Neural cell (in vitro differentiated cells): ENCODE measurements around the gene ATAD1. TPM values are rescaled to one million over a fixed set of nuclear protein-coding genes. Genes with fewer than 3 reads are reported as not detected.
"Not testable (repeated sequence)": the region's sequence is repeated elsewhere in the genome, so short reads cannot be mapped to it uniquely, and the experiment has no call there.

Experiments
- H2AFZ ChIP-seq: fragments of 200-600, 300-800 bp; sonication (generic), shearing (Covaris generic); 2 replicates; pipeline ENCODE4 v1.6.0; 2014; ENCODE audit warnings: low read depth, mild to moderate bottlenecking, antibody characterized with exemption, low read length, moderate library complexity
- H3F3A ChIP-seq: fragments of 200-600 bp; shearing (Covaris generic); 2 replicates; pipeline ENCODE4 v1.6.1; 2016; ENCODE audit warnings: mild to moderate bottlenecking, moderate library complexity, mixed read lengths, antibody characterized with exemption, low read length; ENCODE audit not compliant: insufficient read depth, poor library complexity, severe bottlenecking
- H3K27ac ChIP-seq: fragments of 200-600, 300-800 bp; sonication (generic), shearing (Covaris generic); 2 replicates; pipeline ENCODE4 v1.5.1; 2014; ENCODE audit warnings: mild to moderate bottlenecking, low read length, moderate library complexity
- H3K27me3 ChIP-seq: fragments of 300-800, 200-600 bp; sonication (generic), shearing (Covaris generic); 2 replicates; pipeline ENCODE4 v1.6.0; 2014; ENCODE audit warnings: mild to moderate bottlenecking, low read depth, low read length, moderate library complexity; ENCODE audit not compliant: insufficient read depth
- H3K36me3 ChIP-seq: fragments of 300-800, 200-600 bp; sonication (generic), shearing (Covaris generic); 2 replicates; pipeline ENCODE4 v1.5.1; 2014; ENCODE audit warnings: mild to moderate bottlenecking, antibody characterized with exemption, low read length, moderate library complexity; ENCODE audit not compliant: insufficient read depth
- H3K4me2 ChIP-seq: fragments of 300-800, 200-600 bp; sonication (generic), shearing (Covaris generic); 2 replicates; pipeline ENCODE4 v1.6.0; 2014; ENCODE audit warnings: mild to moderate bottlenecking, low read length
- H3K4me3 ChIP-seq: fragments of 300-800, 200-600 bp; sonication (generic), shearing (Covaris generic); 2 replicates; pipeline ENCODE4 v1.5.1; 2014; ENCODE audit warnings: mild to moderate bottlenecking, low read length, moderate library complexity
- H3K79me2 ChIP-seq: fragments of 200-600 bp; shearing (Covaris generic); replicated peaks from 2 replicates; pipeline ENCODE4 v1.6.0; 2014; ENCODE audit warnings: mild to moderate bottlenecking, low read length, moderate library complexity; ENCODE audit not compliant: insufficient read depth
- H3K9ac ChIP-seq: fragments of 300-800, 200-600 bp; sonication (generic), shearing (Covaris generic); 2 replicates; pipeline ENCODE4 v1.6.1; 2016; ENCODE audit warnings: mild to moderate bottlenecking, low read length, mixed read lengths
- H3K9me2 ChIP-seq: fragments of 200-600 bp; shearing (Covaris generic); 2 replicates; pipeline ENCODE4 v1.6.1; 2016; ENCODE audit warnings: mild to moderate bottlenecking, low read length, mixed read lengths; ENCODE audit not compliant: insufficient read depth
- H3K9me3 ChIP-seq: fragments of 200-600, 300-800 bp; sonication (generic), shearing (Covaris generic); 2 replicates; pipeline ENCODE4 v1.6.1; 2016; ENCODE audit warnings: mild to moderate bottlenecking, mixed run types, low read length, moderate library complexity, mixed read lengths
- H4K20me1 ChIP-seq: fragments of 200-600 bp; shearing (Covaris generic); 2 replicates; pipeline ENCODE4 v1.6.1; 2016; ENCODE audit warnings: mild to moderate bottlenecking, mixed run types; ENCODE audit not compliant: insufficient read depth
- CTCF ChIP-seq: fragments of 450-650 bp; IDR thresholded peaks from 2 replicates; pipeline ENCODE4 v1.5.1; 2014; ENCODE audit warnings: antibody characterized with exemption, mild to moderate bottlenecking, moderate library complexity; ENCODE audit not compliant: poor library complexity, severe bottlenecking
- EP300 ChIP-seq: fragments of 450-650 bp; conservative IDR thresholded peaks from 2 replicates; pipeline ENCODE4 v1.6.1; 2014; ENCODE audit warnings: antibody characterized with exemption, mild to moderate bottlenecking, moderate library complexity; ENCODE audit not compliant: poor library complexity, severe bottlenecking
- EZH2 ChIP-seq: fragments of 200-600, 300-800 bp; shearing (Covaris generic), sonication (generic); IDR thresholded peaks from 2 replicates; pipeline ENCODE4 v1.6.1; 2014; ENCODE audit warnings: antibody characterized with exemption, low read length, borderline replicate concordance, mild to moderate bottlenecking; ENCODE audit not compliant: insufficient read depth, poor library complexity, severe bottlenecking
- MXI1 ChIP-seq: fragments of 450-650 bp; conservative IDR thresholded peaks from 2 replicates; pipeline ENCODE4 v1.6.1; 2014; ENCODE audit warnings: antibody characterized with exemption, mild to moderate bottlenecking; ENCODE audit not compliant: poor library complexity, severe bottlenecking
- POLR2AphosphoS5 ChIP-seq: IDR thresholded peaks from 2 replicates; pipeline ENCODE4 v1.6.1; 2012
- RAD21 ChIP-seq: fragments of 450-650 bp; conservative IDR thresholded peaks from 2 replicates; pipeline ENCODE4 v1.6.1; 2014; ENCODE audit warnings: antibody characterized with exemption, mild to moderate bottlenecking, moderate library complexity
- SMC3 ChIP-seq: fragments of 450-650 bp; conservative IDR thresholded peaks from 2 replicates; pipeline ENCODE4 v1.6.1; 2014; ENCODE audit warnings: antibody characterized with exemption, mild to moderate bottlenecking, moderate library complexity; ENCODE audit not compliant: poor library complexity
- TAF1 ChIP-seq: IDR thresholded peaks from 2 replicates; pipeline ENCODE4 v1.6.1; 2012; ENCODE audit warnings: low read depth
- polyA plus RNA-seq: library from polyadenylated mRNA; depleted of rRNA; stranded (reverse); fragments of >200 nt; gene quantifications from 2 replicates; pipeline ENCODE4 v1.2.3, GENCODE V29; 2014
- TF ChIP-seq, protein P1 (sequence below): IDR thresholded peaks from 2 replicates; pipeline ENCODE4 v1.6.1; 2012; ENCODE audit warnings: borderline replicate concordance

The ATAD1 gene
- polyA plus RNA-seq, 1 donor from 2014 or later: 165 TPM

DNA sequence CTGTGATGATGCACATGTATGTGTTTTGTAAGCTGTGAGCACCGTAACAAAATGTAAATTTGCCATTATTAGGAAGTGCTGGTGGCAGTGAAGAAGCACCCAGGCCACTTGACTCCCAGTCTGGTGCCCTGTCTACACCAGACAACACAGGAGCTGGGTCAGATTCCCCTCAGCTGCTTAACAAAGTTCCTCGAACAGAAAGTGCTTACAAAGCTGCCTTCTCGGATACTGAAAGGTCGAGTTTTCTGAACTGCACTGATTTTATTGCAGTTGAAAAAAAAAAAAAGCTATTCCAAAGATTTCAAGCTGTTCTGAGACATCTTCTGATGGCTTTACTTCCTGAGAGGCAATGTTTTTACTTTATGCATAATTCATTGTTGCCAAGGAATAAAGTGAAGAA is 71.1 kb downstream of the ATAD1 start:
- no peak overlapping the region for H3K27ac ChIP-seq

DNA sequence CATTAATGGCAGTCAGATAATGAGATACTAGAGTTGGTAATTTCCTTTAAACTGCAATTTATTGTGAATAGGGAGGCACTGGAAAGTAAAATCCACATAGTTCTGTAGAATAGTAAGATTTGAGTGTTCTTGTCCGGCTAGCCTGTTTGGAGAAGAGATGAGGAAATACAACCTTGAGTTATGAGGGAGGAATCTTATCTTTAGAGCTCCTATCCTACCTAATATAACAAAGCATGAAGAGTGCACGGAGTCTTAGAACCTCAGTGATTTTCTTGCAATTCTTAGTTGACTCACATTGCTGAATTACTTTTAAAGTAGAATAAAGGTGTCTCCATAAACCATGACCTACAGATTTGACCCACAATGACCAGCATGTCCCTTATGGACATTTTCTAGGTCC is 73.4 kb downstream of the ATAD1 start:
- Histone ChIP-seq H3K9me3 (no peaks in the 10 kb centered on the region), H3K27me3 (no peaks in the 10 kb centered on the region), H2AFZ (no peak overlapping the region), H3K27ac (no peak overlapping the region), H3K79me2 (no peaks in the 10 kb centered on the region), H3K4me3 (no peak overlapping the region), H3K9me2 (no peaks in the 10 kb centered on the region), H3F3A (no peaks in the 10 kb centered on the region), H3K36me3 (no peaks in the 10 kb centered on the region), H4K20me1 (no peaks in the 10 kb centered on the region), H3K9ac (no peak overlapping the region), H3K4me2 (no peak overlapping the region)
- no peak for TF ChIP-seq TAF1
- no peak for TF ChIP-seq RAD21
- no peak for TF ChIP-seq EZH2
- TF ChIP-seq EP300: no peak
- TF ChIP-seq, protein P1, sequence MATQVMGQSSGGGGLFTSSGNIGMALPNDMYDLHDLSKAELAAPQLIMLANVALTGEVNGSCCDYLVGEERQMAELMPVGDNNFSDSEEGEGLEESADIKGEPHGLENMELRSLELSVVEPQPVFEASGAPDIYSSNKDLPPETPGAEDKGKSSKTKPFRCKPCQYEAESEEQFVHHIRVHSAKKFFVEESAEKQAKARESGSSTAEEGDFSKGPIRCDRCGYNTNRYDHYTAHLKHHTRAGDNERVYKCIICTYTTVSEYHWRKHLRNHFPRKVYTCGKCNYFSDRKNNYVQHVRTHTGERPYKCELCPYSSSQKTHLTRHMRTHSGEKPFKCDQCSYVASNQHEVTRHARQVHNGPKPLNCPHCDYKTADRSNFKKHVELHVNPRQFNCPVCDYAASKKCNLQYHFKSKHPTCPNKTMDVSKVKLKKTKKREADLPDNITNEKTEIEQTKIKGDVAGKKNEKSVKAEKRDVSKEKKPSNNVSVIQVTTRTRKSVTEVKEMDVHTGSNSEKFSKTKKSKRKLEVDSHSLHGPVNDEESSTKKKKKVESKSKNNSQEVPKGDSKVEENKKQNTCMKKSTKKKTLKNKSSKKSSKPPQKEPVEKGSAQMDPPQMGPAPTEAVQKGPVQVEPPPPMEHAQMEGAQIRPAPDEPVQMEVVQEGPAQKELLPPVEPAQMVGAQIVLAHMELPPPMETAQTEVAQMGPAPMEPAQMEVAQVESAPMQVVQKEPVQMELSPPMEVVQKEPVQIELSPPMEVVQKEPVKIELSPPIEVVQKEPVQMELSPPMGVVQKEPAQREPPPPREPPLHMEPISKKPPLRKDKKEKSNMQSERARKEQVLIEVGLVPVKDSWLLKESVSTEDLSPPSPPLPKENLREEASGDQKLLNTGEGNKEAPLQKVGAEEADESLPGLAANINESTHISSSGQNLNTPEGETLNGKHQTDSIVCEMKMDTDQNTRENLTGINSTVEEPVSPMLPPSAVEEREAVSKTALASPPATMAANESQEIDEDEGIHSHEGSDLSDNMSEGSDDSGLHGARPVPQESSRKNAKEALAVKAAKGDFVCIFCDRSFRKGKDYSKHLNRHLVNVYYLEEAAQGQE: no peak
- TF ChIP-seq MXI1: no peak
- TF ChIP-seq POLR2AphosphoS5: no peak
- no peak for TF ChIP-seq SMC3
- no peak for TF ChIP-seq CTCF

More for the DNA sequence above, 71.1 kb downstream of the ATAD1 start:
- no peaks in the 10 kb centered on the region for H3K27me3 ChIP-seq
- no peak overlapping the region for H3K4me2 ChIP-seq
- H3K79me2 ChIP-seq: no peaks in the 10 kb centered on the region
- no peaks in the 10 kb centered on the region for H3F3A ChIP-seq
- H3K9me2 ChIP-seq: no peaks in the 10 kb centered on the region
- no peak overlapping the region for H3K9ac ChIP-seq
- no peaks in the 10 kb centered on the region for H3K9me3 ChIP-seq
- no peaks in the 10 kb centered on the region for H4K20me1 ChIP-seq
- H3K36me3 ChIP-seq: no peaks in the 10 kb centered on the region
- TF ChIP-seq CTCF (no peak), SMC3 (no peak), MXI1 (no peak), RAD21 (no peak), POLR2AphosphoS5 (no peak), EP300 (no peak), EZH2 (no peak)
- TF ChIP-seq, protein P1: no peak
- H2AFZ ChIP-seq: no peak overlapping the region
- H3K4me3 ChIP-seq: no peak overlapping the region

DNA sequence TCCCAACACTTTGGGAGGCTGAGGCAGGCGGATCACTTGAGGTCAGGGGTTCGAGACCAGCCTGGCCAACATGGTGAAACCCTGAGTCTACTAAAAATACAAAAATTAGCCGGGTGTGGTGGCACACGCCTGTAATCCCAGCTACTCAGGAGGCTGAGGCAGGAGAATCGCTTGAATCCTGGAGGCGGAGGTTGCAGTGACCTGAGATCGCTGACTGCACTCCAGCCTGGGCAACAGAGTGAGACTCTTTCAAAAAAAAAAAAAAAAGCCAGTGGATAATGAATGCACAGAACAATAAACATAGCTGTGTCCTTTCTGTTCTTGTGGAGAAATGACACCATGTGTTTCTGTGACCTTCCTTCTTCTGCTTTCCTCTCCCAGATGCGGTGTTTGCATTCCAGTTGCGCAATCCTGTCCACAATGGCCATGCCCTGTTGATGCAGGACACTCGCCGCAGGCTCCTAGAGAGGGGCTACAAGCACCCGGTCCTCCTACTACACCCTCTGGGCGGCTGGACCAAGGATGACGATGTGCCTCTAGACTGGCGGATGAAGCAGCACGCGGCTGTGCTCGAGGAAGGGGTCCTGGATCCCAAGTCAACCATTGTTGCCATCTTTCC is 74.9 kb downstream of the ATAD1 start:
- H3K27me3 ChIP-seq, H2AFZ ChIP-seq, H3K9me2 ChIP-seq, H3K9ac ChIP-seq, H4K20me1 ChIP-seq, H3K4me3 ChIP-seq, H3K9me3 ChIP-seq, H3K4me2 ChIP-seq, H3K36me3 ChIP-seq, H3K79me2 ChIP-seq, H3K27ac ChIP-seq, H3F3A ChIP-seq: not testable (repeated sequence)
